Tibial artery (tissue), 4 donors: ENCODE data around the gene CEACAM1.

Source experiments
- DNase-seq, 2 donors: peaks; one replicate each; pipeline ENCODE4 v3.0.0-alpha.2; 2019
- H3K27ac ChIP-seq, 2 donors: fragments of 200-600 bp; sonication (generic) in 1 of 2; 1 replicate in 1 of 2; 2 replicates in 1 of 2; pipeline ENCODE4 v1.5.1; 2018 to 2019; ENCODE audit warnings: mild to moderate bottlenecking in 1 of 2
- H3K27me3 ChIP-seq, 2 donors: fragments of 200-600 bp; sonication (generic) in 1 of 2; one replicate each; pipeline versions ENCODE4 v1.5.1 to v1.6.0; 2016 to 2019
- H3K36me3 ChIP-seq, 3 donors: fragments of 200-600 bp; sonication (generic) in 2 of 3; one replicate each; pipeline ENCODE4 v1.5.1; 2016 to 2019; ENCODE audit warnings: mild to moderate bottlenecking in 2 of 3
- H3K4me1 ChIP-seq, 4 donors: fragments of 200-600 bp; sonication (generic) in 2 of 4; 1 replicate in 3 of 4; 2 replicates in 1 of 4; pipeline ENCODE4 v1.5.1; 2016 to 2019
- H3K4me3 ChIP-seq, 2 donors: fragments of 200-600 bp; sonication (generic) in 1 of 2; 1 replicate in 1 of 2; 2 replicates in 1 of 2; pipeline ENCODE4 v1.5.1; 2018 to 2019; ENCODE audit warnings: mild to moderate bottlenecking in 2 of 2
- H3K9me3 ChIP-seq, 3 donors: fragments of 200-600 bp; sonication (generic) in 1 of 3; one replicate each; pipeline ENCODE4 v1.5.1; 2016 to 2019
- CTCF ChIP-seq, 2 experiments: fragments of 200-600 bp in 1 of 2; fragments of 450-650 bp in 1 of 2; IDR thresholded peaks; one replicate each; pipeline ENCODE4 v1.5.1; 2017 to 2019; ENCODE audit warnings: antibody characterized with exemption in 2 of 2, mild to moderate bottlenecking in 1 of 2, moderate library complexity in 1 of 2
- intact Hi-C: fragments of 100-400 bp; cut with DNase I; formaldehyde crosslinking; loops from one replicate; pipeline ENCODE4 v1.15.0; 2023; ENCODE audit warnings: low total_unique reads

The CEACAM1 gene

GRCh38 chr19:42512743-42513304, 15.5 kb downstream of the CEACAM1 start:
- Histone ChIP-seq H3K4me1 (no peaks in the 10 kb centered on the region), H3K9me3 (no peaks in the 10 kb centered on the region), H3K27ac (no peak overlapping the region), H3K36me3 (no peaks in the 10 kb centered on the region), H3K27me3 (no peaks in the 10 kb centered on the region), H3K4me3 (no peak overlapping the region)
- intact Hi-C loops = no loop called here
- TF ChIP-seq CTCF (IDR thresholded peaks at IDR 0.05) = no peak
- no peak for DNase-seq

- H3K4me1 ChIP-seq = no peaks in the 10 kb centered on the region
- DNase-seq = no peak
- no peak overlapping the region for H3K27ac ChIP-seq
- no peaks in the 10 kb centered on the region for H3K36me3 ChIP-seq
- TF ChIP-seq CTCF (IDR thresholded peaks at IDR 0.05) = no peak
- H3K4me3 ChIP-seq = no peak overlapping the region
- intact Hi-C loops = no loop called here
- H3K9me3 ChIP-seq = no peaks in the 10 kb centered on the region
- no peaks in the 10 kb centered on the region for H3K27me3 ChIP-seq
These were observed 16.1 kb downstream of the CEACAM1 start for GRCh38 chr19:42512130-42512636.

- DNase-seq = no peak
- H3K36me3 ChIP-seq = no peaks in the 10 kb centered on the region
- no peak overlapping the region for H3K27ac ChIP-seq
- no peaks in the 10 kb centered on the region for H3K4me1 ChIP-seq
- no peaks in the 10 kb centered on the region for H3K27me3 ChIP-seq
- no peak for TF ChIP-seq CTCF (IDR thresholded peaks at IDR 0.05)
- no peak overlapping the region for H3K4me3 ChIP-seq
- intact Hi-C loops = no loop called here
- no peaks in the 10 kb centered on the region for H3K9me3 ChIP-seq
These were observed 16.9 kb downstream of the CEACAM1 start for GRCh38 chr19:42511340-42511739.

- no peak overlapping the region for H3K4me3 ChIP-seq
- no peaks in the 10 kb centered on the region for H3K27me3 ChIP-seq
- no peaks in the 10 kb centered on the region for H3K9me3 ChIP-seq
- intact Hi-C loops = no loop called here
- no peak for TF ChIP-seq CTCF (IDR thresholded peaks at IDR 0.05)
- no peak overlapping the region for H3K27ac ChIP-seq
- no peaks in the 10 kb centered on the region for H3K4me1 ChIP-seq
- DNase-seq = no peak
- H3K36me3 ChIP-seq = no peaks in the 10 kb centered on the region
These were observed 19.3 kb downstream of the CEACAM1 start for GRCh38 chr19:42508892-42509444.

- H3K27ac ChIP-seq = no peak overlapping the region
- no peaks in the 10 kb centered on the region for H3K36me3 ChIP-seq
- H3K9me3 ChIP-seq = no peaks in the 10 kb centered on the region
- DNase-seq = no peak
- no peaks in the 10 kb centered on the region for H3K4me1 ChIP-seq
- H3K27me3 ChIP-seq = no peaks in the 10 kb centered on the region
- H3K4me3 ChIP-seq = no peak overlapping the region
- no peak for TF ChIP-seq CTCF (IDR thresholded peaks at IDR 0.05)
- intact Hi-C loops = no loop called here
These were observed 23.2 kb downstream of the CEACAM1 start for GRCh38 chr19:42505066-42505465.
